LNCAP (cell line): Measurements from ENCODE around the gene PEX6.

Experiments used
- TF ChIP-seq, protein P1 (sequence below): fragments of 450-650 bp; IDR thresholded peaks from 2 replicates; pipeline ENCODE4 v1.5.1; 2017; ENCODE audit warnings: mild to moderate bottlenecking

Gene PEX6

DNA sequence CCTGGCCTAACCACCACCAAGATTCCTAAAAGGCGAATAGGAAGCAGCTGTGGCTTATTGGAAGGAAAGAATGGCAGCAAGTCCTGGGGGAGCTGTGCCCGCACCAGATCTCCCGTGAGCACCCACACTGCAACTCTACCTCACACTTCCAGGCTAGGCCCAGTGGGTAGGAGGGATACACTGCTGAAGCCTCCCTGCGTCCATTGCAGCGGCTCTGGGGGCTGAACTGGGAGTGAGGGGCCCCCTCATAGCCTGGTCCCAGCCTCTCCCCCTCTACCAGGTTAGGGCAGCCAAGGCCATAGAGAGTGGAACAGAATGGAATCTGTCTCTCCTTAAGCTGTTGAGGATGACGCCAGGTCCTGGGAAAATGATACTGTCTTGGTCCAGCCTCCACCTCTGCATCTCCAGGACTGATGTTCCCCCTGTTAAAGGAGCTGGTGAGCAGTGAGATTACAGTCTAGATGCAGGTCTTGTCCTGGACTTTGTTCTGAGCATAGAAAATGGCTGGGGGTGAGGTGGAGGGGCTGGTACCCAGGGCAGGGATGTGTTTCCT is 38.4 kb downstream of the PEX6 start:
- TF ChIP-seq, protein P1, sequence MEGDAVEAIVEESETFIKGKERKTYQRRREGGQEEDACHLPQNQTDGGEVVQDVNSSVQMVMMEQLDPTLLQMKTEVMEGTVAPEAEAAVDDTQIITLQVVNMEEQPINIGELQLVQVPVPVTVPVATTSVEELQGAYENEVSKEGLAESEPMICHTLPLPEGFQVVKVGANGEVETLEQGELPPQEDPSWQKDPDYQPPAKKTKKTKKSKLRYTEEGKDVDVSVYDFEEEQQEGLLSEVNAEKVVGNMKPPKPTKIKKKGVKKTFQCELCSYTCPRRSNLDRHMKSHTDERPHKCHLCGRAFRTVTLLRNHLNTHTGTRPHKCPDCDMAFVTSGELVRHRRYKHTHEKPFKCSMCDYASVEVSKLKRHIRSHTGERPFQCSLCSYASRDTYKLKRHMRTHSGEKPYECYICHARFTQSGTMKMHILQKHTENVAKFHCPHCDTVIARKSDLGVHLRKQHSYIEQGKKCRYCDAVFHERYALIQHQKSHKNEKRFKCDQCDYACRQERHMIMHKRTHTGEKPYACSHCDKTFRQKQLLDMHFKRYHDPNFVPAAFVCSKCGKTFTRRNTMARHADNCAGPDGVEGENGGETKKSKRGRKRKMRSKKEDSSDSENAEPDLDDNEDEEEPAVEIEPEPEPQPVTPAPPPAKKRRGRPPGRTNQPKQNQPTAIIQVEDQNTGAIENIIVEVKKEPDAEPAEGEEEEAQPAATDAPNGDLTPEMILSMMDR, result no peak

DNA sequence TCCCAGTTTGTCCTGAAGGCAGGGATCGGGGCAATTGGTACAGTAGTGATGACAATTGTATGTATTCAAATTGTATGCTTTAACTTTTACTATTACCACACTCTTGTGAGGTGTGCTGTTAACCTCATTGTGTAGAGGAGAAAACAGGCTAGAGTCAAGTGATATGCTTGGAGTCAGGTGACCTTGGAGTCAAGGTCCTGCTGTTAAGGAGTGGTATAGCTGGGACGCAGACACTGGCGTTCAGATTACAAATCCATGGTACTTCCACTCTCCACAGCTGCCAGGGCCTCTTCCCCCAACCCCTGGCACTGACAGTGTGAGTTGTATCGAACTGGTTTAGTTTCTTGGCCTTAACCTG is 39.2 kb downstream of the PEX6 start:
- TF ChIP-seq, protein P1, result no peak

DNA sequence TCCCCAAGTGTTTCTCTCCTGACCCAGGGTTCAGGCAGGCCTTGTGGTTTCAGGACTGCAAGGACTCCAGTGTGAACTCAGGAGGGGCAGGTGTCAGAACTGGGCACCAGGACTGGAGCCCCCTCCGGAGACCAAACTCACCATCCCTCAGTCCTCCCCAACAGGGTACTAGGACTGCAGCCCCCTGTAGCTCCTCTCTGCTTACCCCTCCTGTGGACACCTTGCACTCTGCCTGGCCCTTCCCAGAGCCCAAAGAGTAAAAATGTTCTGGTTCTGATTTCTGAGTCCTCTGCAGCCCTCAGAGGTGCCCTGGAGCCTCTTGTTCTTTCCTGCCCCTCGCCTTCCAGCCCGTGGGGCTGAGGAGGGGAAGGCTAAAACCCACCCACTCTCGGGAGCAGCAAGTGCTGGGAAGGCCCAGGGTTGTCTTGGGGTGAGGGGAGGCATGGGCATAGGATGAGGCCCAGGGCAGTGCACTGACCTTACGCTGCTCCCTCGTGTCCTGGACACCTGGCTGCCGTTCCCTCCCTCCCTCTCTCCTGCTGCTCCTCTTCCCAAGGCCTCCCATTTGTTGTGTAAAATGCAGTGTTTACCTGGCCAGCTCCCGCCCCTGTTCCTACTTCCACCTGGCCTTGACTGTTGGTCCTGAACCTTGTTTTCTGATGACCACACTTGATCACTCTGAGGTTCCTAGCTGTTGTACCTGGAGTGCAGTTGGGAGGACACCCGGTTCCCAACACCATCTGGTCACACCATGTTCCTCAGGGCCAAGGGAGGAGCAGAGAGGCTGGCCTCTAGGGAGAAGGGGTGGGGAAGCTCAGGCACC is 39.8 kb downstream of the PEX6 start:
- TF ChIP-seq, protein P1, result no peak

DNA sequence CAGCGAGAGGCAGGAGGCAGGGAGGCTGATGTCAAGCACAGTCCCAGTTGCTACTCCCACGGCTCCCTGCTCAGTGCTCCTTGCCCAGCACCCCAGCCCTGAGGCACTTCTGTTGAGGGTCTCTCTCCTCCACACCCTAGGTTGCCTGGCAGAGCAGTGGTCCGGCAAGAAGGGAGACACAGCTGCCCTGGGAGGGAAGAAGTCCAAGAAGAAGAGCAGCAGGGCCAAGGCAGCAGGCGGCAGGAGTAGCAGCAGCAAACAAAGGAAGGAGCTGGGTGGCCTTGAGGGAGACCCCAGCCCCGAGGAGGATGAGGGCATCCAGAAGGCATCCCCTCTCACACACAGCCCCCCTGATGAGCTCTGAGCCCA is 40.6 kb downstream of the PEX6 start:
- TF ChIP-seq, protein P1, result no peak

DNA sequence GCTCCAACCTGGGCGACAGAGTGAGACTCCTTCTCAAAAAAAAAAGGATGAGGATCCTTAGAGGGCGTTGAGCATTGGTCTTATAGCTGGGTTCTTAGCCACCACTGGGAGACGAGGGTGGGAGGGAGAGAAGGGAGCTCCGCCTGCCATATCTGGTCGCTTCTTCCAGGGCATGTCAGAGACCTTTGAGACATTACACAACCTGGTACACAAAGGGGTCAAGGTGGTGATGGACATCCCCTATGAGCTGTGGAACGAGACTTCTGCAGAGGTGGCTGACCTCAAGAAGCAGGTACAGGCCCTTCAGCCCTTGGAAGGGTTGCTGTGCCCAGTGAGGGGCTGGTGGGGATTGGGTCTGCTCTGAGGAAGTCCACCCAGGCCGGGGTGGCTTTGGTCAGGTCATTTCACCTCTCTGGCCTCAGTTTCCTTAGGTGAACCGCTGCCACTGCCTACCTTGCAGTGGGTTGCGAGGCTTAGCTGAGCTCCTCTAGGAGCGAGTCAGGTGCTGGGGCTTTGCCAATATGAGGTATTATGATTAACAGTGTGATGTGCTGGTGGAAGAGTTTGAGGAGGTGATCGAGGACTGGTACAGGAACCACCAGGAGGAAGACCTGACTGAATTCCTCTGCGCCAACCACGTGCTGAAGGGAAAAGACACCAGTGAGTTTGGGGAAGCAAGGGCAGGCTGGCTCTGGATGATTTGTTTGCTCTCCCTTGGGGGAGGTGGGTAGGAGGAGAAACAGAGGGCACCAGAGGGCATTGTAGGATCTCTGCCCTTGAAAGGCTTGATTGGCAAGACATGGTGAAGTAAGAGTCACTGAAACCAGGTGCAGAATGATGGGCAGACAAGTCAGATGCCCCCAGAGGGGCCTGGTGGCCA is 41.2 kb downstream of the PEX6 start:
- TF ChIP-seq, protein P1, result no peak

DNA sequence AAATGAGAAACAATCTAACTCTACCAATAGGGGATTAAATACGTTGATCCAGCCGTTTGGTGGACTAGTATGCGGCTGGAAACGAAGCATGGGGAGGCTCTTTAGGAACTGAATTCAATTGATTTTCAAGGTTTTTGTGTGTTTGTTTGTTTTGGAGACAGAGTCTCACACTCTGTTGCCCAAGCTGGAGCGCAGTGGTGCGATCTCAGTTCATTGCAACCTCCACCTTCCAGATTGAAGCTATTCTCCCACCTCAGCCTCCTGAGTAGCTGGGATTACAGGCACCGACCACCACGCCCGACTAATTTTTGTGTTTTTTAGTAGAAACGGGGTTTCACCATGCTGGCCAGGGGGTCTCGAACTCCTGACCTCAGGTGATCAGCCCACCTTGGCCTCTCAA is 42.6 kb downstream of the PEX6 start:
- TF ChIP-seq, protein P1, result no peak

DNA sequence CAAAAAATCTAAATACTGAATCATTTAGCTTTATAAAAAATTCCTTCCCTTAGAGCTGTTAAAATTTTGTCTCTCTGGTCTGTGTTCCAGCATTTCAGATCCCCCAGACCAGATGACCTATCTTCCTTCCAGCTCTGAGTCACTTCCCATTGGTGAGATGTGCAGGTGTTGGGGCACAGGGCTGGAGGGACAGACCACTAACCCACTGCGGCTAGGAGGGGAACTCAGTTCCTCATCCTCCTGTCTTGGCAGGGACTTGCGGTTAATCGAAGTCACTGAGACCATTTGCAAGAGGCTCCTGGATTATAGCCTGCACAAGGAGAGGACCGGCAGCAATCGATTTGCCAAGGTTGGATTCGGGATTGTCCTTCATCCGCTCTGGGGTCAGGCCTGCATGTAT is 43.7 kb downstream of the PEX6 start:
- TF ChIP-seq, protein P1, result no peak
